SK-N-SH treated with all-trans-retinoic acid at 6 μM for 48 hours (cell line): ENCODE results near the gene SLC7A4.

Source experiments
- CSDC2 ChIP-seq: fragments of 250-450 bp; sonication (Bioruptor Pico); IDR thresholded peaks from 2 replicates; pipeline ENCODE4 v1.5.0; 2020; ENCODE audit warnings: mild to moderate bottlenecking, moderate library complexity
- ESRRG ChIP-seq: fragments of 250-450 bp; sonication (Bioruptor Pico); IDR thresholded peaks from 2 replicates; pipeline ENCODE4 v1.6.1; 2021; ENCODE audit warnings: mild to moderate bottlenecking
- GLIS3 ChIP-seq: fragments of 250-450 bp; sonication (Bioruptor Pico); IDR thresholded peaks from 2 replicates; pipeline ENCODE4 v1.5.0; 2020; ENCODE audit warnings: mild to moderate bottlenecking, moderate library complexity
- OSR1 ChIP-seq: fragments of 250-450 bp; sonication (Bioruptor Pico); IDR thresholded peaks from 2 replicates; pipeline ENCODE4 v1.8.0; 2022; ENCODE audit warnings: moderate library complexity, mild to moderate bottlenecking, inconsistent platforms
- RARB ChIP-seq: fragments of 250-450 bp; sonication (Bioruptor Pico); IDR thresholded peaks from 2 replicates; pipeline ENCODE4 v1.8.0; 2021; ENCODE audit warnings: mild to moderate bottlenecking, moderate library complexity
- ZFP3 ChIP-seq: fragments of 250-450 bp; sonication (Bioruptor Pico); IDR thresholded peaks from 2 replicates; pipeline ENCODE4 v1.5.0; 2020; ENCODE audit warnings: mild to moderate bottlenecking, moderate library complexity
- TF ChIP-seq, protein P1 (sequence below): fragments of 250-450 bp; sonication (Bioruptor Pico); IDR thresholded peaks from 2 replicates; pipeline ENCODE4 v1.5.1; 2020; ENCODE audit warnings: low read depth, mild to moderate bottlenecking, moderate library complexity
- TF ChIP-seq, protein P2 (sequence below): fragments of 250-450 bp; sonication (Bioruptor Pico); IDR thresholded peaks from 2 replicates; pipeline ENCODE4 v1.8.0; 2021; ENCODE audit warnings: low read depth, mild to moderate bottlenecking, moderate library complexity, borderline replicate concordance

DNA sequence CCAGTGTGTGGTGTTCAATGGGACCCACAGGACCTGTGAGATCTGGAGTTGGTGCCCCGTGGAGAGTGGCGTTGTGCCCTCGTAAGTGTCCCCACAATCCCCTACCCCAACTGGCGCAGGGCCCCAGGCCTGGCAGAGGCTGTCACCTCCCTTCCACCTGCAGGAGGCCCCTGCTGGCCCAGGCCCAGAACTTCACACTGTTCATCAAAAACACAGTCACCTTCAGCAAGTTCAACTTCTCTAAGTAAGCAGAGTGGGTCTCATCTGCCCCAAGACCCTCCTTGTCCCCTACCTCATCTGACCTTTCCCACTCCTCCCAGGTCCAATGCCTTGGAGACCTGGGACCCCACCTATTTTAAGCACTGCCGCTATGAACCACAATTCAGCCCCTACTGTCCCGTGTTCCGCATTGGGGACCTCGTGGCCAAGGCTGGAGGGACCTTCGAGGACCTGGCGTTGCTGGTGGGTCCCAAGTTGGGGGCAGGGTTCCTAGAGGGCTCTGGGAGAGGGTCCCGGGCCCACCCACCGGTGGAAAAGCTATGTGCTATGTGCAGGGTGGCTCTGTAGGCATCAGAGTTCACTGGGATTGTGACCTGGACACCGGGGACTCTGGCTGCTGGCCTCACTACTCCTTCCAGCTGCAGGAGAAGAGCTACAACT is 9.3 kb downstream of the SLC7A4 start:
- TF ChIP-seq ZFP3 (CRISPR knock-in tag) (no peak), OSR1 (no peak), GLIS3 (no peak), ESRRG (no peak), CSDC2 (CRISPR knock-in tag) (no peak), RARB (CRISPR knock-in tag) (no peak)
- TF ChIP-seq, protein P1, sequence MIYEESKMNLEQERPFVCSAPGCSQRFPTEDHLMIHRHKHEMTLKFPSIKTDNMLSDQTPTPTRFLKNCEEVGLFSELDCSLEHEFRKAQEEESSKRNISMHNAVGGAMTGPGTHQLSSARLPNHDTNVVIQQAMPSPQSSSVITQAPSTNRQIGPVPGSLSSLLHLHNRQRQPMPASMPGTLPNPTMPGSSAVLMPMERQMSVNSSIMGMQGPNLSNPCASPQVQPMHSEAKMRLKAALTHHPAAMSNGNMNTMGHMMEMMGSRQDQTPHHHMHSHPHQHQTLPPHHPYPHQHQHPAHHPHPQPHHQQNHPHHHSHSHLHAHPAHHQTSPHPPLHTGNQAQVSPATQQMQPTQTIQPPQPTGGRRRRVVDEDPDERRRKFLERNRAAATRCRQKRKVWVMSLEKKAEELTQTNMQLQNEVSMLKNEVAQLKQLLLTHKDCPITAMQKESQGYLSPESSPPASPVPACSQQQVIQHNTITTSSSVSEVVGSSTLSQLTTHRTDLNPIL = no peak
- TF ChIP-seq, protein P2, sequence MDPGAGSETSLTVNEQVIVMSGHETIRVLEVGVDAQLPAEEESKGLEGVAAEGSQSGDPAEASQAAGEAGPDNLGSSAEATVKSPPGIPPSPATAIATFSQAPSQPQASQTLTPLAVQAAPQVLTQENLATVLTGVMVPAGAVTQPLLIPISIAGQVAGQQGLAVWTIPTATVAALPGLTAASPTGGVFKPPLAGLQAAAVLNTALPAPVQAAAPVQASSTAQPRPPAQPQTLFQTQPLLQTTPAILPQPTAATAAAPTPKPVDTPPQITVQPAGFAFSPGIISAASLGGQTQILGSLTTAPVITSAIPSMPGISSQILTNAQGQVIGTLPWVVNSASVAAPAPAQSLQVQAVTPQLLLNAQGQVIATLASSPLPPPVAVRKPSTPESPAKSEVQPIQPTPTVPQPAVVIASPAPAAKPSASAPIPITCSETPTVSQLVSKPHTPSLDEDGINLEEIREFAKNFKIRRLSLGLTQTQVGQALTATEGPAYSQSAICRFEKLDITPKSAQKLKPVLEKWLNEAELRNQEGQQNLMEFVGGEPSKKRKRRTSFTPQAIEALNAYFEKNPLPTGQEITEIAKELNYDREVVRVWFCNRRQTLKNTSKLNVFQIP (CRISPR knock-in tag) = no peak
